ENCODE results near the gene CST9. TPM values are rescaled to one million over a fixed set of nuclear protein-coding genes. Genes with fewer than 3 reads are reported as not detected.
"Not testable (repeated sequence)": the region's sequence is repeated elsewhere in the genome, so short reads cannot be mapped to it uniquely, and the experiment has no call there.

CST9 gene
- total RNA-seq, 1 experiment from 2014 or later, result not detected

DNA sequence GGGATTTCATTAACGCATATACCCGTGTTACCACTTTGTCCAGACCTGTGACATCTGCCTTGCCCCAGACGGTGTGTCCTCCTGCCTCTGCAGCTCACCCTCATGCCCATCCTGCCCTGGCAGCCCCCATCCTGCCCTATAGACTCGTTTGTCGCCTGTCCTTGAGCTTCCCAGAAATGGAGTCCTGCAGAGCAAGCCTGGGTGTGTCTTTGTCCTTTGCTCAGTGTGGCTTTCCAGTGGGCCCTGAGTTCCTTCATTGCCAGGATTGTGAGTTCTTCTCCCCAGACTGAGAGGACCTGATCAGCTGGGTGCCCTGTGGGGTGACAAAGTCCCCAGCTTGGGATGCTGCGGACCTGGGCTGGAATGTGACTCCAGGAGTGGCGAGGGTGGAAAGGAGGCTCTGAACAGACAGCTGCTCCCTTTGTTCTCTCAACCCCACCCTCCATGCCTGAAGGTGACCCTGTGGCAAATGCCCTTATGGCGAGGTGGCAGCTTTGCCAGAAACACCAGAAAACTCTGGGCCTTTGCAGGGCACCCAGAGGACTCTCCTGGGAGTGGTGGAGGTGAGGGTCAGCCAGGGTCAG, 34.4 kb upstream of the CST9 start:
- no peak for DNase-seq (ENCODE audit: low read depth, low spot score)
- in situ Hi-C loops (cut with HindIII; ENCODE audit: low pct_unique_long_range_greater_than_20kb, low sequenced_read_pairs), result no loop called here

- in situ Hi-C loops (cut with HindIII; ENCODE audit: low pct_unique_long_range_greater_than_20kb, low sequenced_read_pairs), result no loop called here
- DNase-seq (ENCODE audit: low read depth, low spot score), result no peak
Observed at GRCh38 chr20:23639490-23639958, 33.8 kb upstream of the CST9 start.

DNA sequence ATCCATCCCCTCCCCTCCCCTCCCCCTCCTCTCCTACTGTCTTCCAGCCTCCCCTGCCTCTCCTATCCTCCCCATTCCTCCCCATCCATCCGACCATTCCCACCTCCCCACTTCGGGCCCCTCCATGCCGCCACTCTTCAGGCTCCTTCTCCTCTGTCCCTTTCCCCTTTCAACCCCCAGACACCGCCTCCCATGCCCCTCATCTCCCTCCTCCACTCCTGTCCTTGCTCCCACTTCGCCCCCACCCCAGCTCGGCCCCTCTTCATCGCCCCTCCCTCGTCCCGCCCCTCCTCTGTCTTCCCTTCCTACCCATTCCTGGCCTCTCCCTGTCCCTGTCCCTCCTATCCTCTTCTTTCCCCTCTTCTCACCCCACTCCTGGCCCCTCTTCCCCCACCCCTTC, 32.6 kb upstream of the CST9 start:
- in situ Hi-C loops (cut with HindIII; ENCODE audit: low pct_unique_long_range_greater_than_20kb, low sequenced_read_pairs), result no loop called here
- no peak for DNase-seq (ENCODE audit: low read depth, low spot score)

DNA sequence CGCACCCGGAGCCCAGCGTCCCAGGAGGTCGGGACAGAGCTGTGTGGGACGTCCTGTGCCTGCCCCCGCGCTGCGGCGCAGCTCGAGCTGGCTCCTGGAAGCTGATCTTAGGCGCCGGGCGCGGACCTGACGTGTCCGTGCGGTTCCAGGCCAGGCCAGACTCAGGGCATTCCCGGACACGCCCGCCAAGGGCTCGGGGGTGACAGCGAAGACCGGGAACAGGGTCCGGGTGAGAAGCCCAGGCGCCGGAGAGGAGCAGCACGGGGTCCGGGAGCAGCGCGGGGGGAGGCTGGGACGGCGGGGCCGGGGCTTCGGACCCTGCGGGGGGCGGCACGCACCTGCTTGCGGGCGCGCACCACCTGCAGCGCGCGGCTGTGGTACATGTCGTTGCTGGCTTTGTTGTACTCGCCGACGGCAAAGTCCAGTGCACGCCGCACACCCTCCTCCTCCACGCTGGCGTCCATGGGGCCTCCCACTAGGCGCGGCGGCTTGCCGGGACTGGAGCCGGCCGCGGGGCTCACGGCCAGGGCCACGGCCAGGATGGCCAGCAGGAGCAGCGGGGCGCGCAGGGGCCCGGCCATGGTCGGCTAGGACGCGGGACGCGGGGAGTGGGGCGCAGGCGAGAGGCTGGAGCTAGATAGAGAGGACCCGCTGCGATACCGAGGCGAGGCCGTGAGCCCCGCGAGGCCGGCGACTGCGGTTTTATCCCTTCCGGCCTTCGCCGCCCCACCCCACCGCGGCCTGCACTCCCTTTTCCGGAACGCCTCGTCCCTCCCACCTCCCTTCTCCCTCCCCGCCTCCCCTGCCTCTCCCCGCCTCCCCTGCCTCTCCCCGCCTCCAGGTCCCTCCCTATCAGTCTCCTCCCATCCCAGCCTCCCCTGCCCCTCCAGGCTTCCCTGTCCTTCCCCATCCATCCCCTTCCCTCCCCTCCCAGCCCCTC, 31.8 kb upstream of the CST9 start, which contains the start of gene CST3:
Gene CST3, minus strand, starts transcription at position 674 of the 940 bp plus-strand sequence. Its CDS starts 93 bp downstream, at position 581.
- in situ Hi-C loops (cut with HindIII; ENCODE audit: low pct_unique_long_range_greater_than_20kb, low sequenced_read_pairs), result no loop called here
- DNase-seq (ENCODE audit: low read depth, low spot score), result peak; percentile 89

DNA sequence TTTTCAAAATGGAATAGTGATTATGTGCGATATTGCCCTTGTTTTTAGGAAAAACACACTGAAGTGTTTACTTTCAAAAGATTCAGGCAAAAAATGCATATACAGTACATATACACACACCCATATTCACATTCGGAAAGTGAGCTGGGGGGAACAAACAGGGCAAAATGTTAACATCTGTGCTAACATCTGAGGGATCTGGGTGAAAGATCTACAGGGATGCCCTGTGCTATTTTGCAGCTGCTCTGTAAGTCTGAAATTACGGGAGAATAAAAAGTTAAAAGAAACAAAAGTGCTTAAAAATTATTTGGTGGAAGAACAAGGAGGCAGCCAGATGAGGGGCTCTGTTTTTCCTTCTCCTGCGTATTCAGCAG, 31.2 kb upstream of the CST9 start:
- no peak for DNase-seq (ENCODE audit: low read depth, low spot score)
- in situ Hi-C loops (cut with HindIII; ENCODE audit: low pct_unique_long_range_greater_than_20kb, low sequenced_read_pairs), result no loop called here

- in situ Hi-C loops (cut with HindIII; ENCODE audit: low pct_unique_long_range_greater_than_20kb, low sequenced_read_pairs), result no loop called here
- DNase-seq (ENCODE audit: low read depth, low spot score), result no peak
Observed at GRCh38 chr20:23636182-23636907, 30.6 kb upstream of the CST9 start.

GRCh38 chr20:23635768-23636090, 30.0 kb upstream of the CST9 start:
- DNase-seq (ENCODE audit: low read depth, low spot score); in situ Hi-C loops (cut with HindIII; ENCODE audit: low pct_unique_long_range_greater_than_20kb, low sequenced_read_pairs): not testable (repeated sequence)

- in situ Hi-C loops (cut with HindIII; ENCODE audit: low pct_unique_long_range_greater_than_20kb, low sequenced_read_pairs), result no loop called here
- DNase-seq (ENCODE audit: low read depth, low spot score), result no peak
Observed at GRCh38 chr20:23634985-23635767, 29.5 kb upstream of the CST9 start.

DNA sequence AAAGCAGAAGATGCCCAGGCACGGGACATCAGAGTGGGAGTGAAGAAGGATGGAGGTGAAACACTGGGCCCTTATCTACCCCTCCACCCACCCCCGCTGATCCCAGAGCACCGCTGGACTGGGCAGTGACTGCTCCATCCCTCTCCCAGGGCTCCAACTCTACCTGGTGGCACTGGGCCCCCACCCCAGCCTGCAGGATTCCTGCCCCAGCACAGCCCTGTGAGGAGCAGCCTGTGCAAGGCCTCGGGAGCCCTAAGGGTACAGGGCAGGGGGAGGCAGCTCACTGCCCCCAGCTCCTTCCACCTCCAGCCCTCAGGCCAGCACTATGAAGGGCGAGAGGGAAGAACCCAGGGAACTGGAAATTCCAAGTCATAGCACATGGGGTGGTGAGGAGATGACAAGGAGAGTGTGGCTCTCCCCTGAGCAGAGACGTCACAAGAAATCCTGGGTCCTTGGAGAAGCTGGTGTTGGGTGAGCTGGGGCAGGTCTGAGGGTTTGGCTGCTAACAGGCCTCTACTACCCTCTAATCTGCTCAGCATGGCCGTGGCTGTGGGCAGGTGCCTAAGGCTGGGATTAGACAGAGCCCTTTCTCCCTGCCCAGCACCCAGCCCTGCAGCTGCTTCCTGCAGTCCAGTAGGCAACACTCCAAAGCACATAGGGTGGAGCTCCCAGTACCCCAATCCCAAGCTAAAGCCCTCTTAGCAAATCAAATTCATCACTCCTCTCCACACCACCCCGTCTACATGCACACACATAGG, 28.5 kb upstream of the CST9 start:
- in situ Hi-C loops (cut with HindIII; ENCODE audit: low pct_unique_long_range_greater_than_20kb, low sequenced_read_pairs), result no loop called here
- no peak for DNase-seq (ENCODE audit: low read depth, low spot score)

DNA sequence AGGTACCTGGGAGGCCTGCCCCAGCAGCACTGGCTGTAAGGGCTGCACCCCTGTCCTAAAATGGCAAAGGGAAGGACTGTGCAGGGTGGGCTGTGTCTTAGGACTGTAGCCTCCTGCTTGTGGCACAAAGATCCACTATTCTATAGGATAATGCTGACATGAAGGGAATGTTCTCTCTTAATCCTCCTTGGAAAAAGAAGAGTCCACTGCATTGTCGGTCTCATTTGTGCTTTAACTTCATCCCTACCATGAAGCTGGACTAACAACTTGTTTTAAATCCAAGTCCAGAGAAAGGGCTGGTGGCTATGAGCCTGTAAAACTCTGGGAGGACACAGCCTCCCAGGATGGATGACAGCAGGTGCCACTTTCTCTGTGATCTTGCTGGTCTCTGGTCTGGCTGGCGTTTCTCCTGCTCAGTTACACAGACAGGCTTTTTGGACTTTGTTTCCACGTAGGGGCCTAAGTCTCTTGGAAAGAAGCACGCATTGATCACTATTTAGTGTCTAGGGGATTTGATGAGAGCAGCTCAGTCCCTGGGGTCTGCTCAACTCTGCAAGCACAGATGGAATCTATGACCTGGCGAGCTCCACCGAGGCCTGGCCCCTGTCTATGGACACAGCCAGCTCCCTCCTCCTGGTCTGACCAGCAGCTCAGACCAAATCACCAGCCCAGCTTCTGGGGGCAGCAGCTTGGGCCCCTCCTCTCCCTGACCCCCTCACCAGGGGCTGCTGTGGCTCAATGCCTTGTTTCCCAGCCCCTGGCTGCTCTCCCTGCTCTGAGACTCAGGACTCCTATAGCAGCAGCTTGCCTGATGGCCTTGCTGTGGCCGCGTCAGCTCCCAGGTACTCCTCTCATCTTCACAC, 27.2 kb upstream of the CST9 start:
- in situ Hi-C loops (cut with HindIII; ENCODE audit: low pct_unique_long_range_greater_than_20kb, low sequenced_read_pairs), result no loop called here
- no peak for DNase-seq (ENCODE audit: low read depth, low spot score)

- in situ Hi-C loops (cut with HindIII; ENCODE audit: low pct_unique_long_range_greater_than_20kb, low sequenced_read_pairs), result no loop called here
- DNase-seq (ENCODE audit: low read depth, low spot score), result no peak
Observed at GRCh38 chr20:23631981-23632710, 26.4 kb upstream of the CST9 start.

DNA sequence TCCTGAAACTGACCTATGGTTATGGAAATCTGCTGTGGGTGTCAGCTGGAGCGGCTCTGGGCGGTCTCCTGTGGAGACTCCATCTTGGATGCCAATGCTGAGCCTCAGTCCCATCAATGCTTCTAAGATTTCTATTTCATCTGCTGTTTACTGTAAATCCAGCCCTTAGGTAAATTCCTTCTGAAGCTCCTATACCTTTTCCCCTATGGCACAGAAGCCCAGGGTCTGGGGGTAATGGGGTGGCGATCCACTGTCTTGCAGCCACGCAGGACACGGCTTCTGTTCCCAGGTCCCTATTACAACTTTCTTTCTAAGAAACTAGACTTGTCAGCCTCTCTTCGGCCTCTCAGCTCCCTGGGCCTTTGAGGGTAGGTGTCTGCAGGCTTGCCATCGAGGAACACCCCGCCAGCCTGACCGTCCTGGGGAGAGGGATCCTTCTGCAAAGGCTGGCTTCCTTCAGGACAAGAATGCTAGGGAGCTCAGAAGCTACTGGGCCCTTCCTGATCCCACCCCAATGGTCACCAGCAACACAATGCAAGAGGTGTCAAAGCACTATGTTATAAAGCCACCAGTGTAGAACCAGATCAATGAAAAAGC, 25.6 kb upstream of the CST9 start:
- DNase-seq (ENCODE audit: low read depth, low spot score), result no peak
- in situ Hi-C loops (cut with HindIII; ENCODE audit: low pct_unique_long_range_greater_than_20kb, low sequenced_read_pairs), result no loop called here

DNA sequence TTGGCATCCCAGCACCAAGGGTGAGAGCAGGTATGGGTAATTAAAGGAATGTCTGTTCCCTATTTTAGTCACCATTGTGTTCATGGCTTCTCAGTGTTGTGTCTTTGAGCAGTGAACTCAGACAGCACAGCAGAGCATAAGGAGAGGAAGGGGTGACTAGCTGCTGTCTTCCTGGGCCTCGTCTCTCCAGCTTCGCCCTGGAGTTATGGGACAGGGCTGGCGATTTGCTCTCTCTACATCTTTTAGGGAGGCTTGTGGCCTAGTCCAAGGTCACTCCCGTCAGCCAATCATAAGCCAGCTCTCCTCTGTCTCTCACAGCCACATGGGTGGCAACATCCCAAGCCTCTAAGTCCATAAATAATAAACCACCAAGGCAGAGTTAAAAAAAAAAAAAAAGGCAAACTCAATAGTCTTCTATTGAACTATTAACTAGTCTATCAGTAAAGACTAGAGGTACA, 24.7 kb upstream of the CST9 start:
- in situ Hi-C loops (cut with HindIII; ENCODE audit: low pct_unique_long_range_greater_than_20kb, low sequenced_read_pairs), result no loop called here
- no peak for DNase-seq (ENCODE audit: low read depth, low spot score)

DNA sequence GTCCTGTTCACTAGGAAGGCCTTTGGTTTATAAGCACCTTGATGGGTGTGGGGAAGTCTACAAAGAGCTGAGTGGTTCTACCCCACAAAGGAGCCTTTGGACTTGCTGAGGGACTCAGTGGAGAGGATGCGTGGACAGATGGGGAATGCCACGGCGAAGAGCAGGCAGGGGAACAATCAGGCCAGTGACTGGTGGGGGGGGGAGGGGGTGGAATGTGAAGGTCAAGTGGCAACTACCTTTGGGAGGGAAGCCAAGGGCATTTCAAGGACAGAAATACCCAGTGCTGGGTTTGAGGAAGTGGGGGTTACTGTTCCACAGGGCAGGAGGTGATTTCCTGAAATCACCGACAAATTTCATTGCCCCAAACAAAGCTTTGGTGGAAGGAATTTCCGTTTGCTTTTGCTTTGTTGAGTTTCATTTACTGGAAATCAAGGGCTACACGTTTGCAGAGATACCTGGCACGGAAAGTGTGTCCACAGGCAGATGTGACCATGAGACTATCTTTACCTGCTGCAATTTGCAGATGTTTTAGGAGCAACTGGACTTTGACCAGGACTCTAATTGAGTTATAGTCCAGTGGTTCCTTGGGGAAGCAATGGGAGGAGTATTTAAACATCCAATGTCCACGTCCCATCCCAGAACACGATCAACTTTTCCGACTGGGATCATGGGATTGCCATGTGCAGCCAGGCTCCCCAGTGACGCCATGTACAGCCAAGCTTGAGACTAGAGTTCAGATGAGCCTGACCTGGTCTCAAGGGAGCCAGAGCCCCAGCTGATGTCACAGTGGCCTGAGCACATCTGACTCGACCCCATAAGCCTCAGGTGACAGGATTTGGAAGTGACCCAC, 24.1 kb upstream of the CST9 start:
- DNase-seq (ENCODE audit: low read depth, low spot score), result no peak
- in situ Hi-C loops (cut with HindIII; ENCODE audit: low pct_unique_long_range_greater_than_20kb, low sequenced_read_pairs), result no loop called here

Measured in SK-MEL-5 (cell line).